ENCODE data around the gene PADI1. TPM values are rescaled to one million over a fixed set of nuclear protein-coding genes. Genes with fewer than 3 reads are reported as not detected.
"Not testable (repeated sequence)": the region's sequence is repeated elsewhere in the genome, so short reads cannot be mapped to it uniquely, and the experiment has no call there.

PADI1 gene
- total RNA-seq, 2 experiments from 2014 or later = not detected

DNA sequence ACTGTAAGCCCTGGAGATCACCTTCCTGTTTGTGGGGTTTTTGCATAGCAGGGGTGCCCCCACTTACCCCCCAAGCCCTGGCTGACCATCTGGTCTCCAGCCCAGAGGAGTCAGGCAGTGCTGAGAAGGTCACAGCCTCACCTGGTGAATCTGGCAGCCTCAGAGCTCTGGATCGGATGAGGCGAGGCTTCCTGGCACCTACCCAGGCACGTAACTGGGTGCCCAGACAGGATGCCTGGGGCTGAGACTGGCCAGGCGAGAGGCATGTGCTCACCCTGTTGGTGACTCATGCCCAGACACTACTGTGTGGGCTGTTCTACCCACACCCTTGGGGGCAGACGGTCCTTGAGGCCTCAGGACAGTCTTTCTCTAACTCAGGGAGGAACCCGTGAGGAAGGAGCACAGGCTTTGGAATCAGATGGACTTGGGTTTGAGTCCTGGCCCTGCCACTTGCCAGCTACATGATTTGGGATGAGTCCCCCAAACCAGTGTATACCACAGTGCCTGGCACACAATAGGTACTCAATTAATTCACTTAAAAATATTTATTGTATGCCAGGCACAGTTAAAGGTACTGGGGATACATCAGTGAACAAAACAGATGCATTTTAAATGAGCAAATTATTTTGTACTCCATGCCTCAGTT is 28.9 kb downstream of the PADI1 start:
- H3K36me3 Mint-ChIP-seq = no peaks in the 10 kb centered on the region
- no peaks in the 10 kb centered on the region for H3K9me3 Mint-ChIP-seq
- H3K27me3 Mint-ChIP-seq = peaks cover 11% of the 10 kb centered on the region

GRCh38 chr1:17234405-17234804 is 29.5 kb downstream of the PADI1 start:
- Mint-ChIP-seq H3K27me3 (peaks cover 11% of the 10 kb centered on the region), H3K4me1 (no peaks in the 10 kb centered on the region), H3K27ac (no peak overlapping the region), H3K4me3 (no peak overlapping the region), H3K9me3 (no peaks in the 10 kb centered on the region), H3K36me3 (no peaks in the 10 kb centered on the region)
- no peak for DNase-seq

More for the DNA sequence above, 28.9 kb downstream of the PADI1 start:
- DNase-seq = no peak
- Mint-ChIP-seq H3K4me1 (no peaks in the 10 kb centered on the region), H3K27ac (no peak overlapping the region), H3K4me3 (no peak overlapping the region)

GRCh38 chr1:17235135-17235885 is 30.4 kb downstream of the PADI1 start:
- Mint-ChIP-seq H3K36me3 (no peaks in the 10 kb centered on the region), H3K27me3 (peaks cover 11% of the 10 kb centered on the region), H3K9me3 (no peaks in the 10 kb centered on the region), H3K4me3 (no peak overlapping the region), H3K27ac (no peak overlapping the region), H3K4me1 (no peaks in the 10 kb centered on the region)
- no peak for DNase-seq

- no peaks in the 10 kb centered on the region for H3K4me1 Mint-ChIP-seq
- DNase-seq = peak; percentile 78
- H3K27ac Mint-ChIP-seq = no peak overlapping the region
- no peak overlapping the region for H3K4me3 Mint-ChIP-seq
- no peaks in the 10 kb centered on the region for H3K9me3 Mint-ChIP-seq
- no peaks in the 10 kb centered on the region for H3K36me3 Mint-ChIP-seq
- H3K27me3 Mint-ChIP-seq = peaks cover 15% of the 10 kb centered on the region
Observed at GRCh38 chr1:17236779-17237560, 32.0 kb downstream of the PADI1 start.

GRCh38 chr1:17237561-17237903 is 32.6 kb downstream of the PADI1 start:
- Mint-ChIP-seq H3K27me3 (peaks cover 11% of the 10 kb centered on the region), H3K9me3 (no peaks in the 10 kb centered on the region), H3K36me3 (no peaks in the 10 kb centered on the region), H3K27ac (no peak overlapping the region), H3K4me1 (no peaks in the 10 kb centered on the region), H3K4me3 (no peak overlapping the region)
- DNase-seq = no peak

- Mint-ChIP-seq H3K27me3 (peaks cover 11% of the 10 kb centered on the region), H3K9me3 (no peaks in the 10 kb centered on the region), H3K27ac (no peak overlapping the region), H3K4me1 (no peaks in the 10 kb centered on the region), H3K4me3 (no peak overlapping the region), H3K36me3 (no peaks in the 10 kb centered on the region)
- DNase-seq = peak; percentile 34
Observed at GRCh38 chr1:17239420-17239819, 34.5 kb downstream of the PADI1 start.

DNA sequence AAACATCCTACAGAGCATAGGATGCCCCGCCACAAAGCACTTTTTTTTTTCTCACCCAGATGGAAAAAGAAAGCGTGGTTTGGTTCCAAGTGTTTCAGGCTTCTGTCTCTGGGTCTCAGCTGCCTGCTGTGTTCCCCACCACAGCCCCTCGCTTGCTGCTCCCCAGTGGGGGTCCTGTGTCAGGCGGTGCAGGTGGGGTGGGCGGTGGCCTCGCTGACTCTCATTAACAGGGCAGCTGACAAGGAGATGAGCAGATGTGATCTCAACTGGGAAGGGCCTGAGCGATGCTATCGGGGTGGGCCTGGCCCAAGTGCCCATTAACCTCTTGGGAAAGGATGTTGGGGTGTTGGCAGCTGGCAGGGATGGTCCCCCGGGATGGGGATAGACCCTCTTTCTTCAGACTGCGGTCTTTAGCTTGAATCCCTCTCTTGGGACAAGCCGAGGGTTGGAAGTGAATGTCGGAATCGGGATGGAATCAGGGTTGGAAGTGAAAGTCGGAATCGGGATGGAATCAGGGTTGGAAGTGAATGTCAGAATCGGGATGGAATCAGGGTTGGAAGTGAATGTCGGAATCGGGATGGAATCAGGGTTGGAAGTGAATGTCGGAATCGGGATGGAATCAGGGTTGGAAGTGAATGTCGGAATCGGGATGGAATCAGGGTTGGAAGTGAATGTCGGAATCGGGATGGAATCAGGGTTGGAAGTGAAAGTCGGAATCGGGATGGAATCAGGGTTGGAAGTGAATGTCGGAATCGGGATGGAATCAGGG is 36.3 kb downstream of the PADI1 start:
- not testable (repeated sequence) for H3K4me3 Mint-ChIP-seq, H3K36me3 Mint-ChIP-seq, DNase-seq, H3K27me3 Mint-ChIP-seq, H3K9me3 Mint-ChIP-seq, H3K27ac Mint-ChIP-seq, H3K4me1 Mint-ChIP-seq

DNA sequence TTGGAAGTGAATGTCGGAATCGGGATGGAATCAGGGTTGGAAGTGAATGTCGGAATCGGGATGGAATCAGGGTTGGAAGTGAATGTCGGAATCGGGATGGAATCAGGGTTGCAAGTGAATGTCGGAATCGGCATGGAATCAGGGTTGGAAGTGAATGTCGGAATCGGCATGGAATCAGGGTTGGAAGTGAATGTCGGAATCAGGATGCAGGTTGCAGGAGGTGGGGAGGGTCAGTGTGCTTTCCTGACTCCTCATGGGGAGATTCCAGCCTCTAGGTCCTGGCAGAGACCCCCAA is 36.8 kb downstream of the PADI1 start:
- DNase-seq, H3K36me3 Mint-ChIP-seq, H3K4me1 Mint-ChIP-seq, H3K4me3 Mint-ChIP-seq, H3K27me3 Mint-ChIP-seq, H3K27ac Mint-ChIP-seq, H3K9me3 Mint-ChIP-seq: not testable (repeated sequence)

DNA sequence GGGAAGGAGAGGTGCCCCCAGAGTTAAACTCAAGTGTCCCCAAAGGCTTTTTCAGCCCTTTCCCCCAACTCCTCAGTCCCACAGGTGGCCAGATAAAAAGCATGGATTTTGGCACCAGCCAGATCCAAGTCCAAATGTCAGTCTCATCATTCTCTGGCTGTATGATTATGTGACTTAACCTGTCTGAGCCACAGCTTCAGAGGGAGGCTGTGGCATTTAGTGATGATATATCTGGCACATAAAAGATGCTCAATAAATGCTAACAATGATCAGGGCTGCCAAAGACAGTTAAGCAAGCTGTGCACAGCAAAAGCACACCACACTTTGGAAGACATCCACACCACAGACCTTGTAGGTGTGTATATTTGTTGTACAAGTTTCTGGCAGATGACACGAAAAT is 38.3 kb downstream of the PADI1 start:
- Mint-ChIP-seq H3K27me3 (peaks cover 4% of the 10 kb centered on the region), H3K27ac (no peak overlapping the region), H3K9me3 (no peaks in the 10 kb centered on the region), H3K4me3 (no peak overlapping the region), H3K4me1 (no peaks in the 10 kb centered on the region), H3K36me3 (no peaks in the 10 kb centered on the region)
- no peak for DNase-seq

- H3K36me3 Mint-ChIP-seq = no peaks in the 10 kb centered on the region
- no peak overlapping the region for H3K27ac Mint-ChIP-seq
- H3K4me3 Mint-ChIP-seq = no peak overlapping the region
- H3K9me3 Mint-ChIP-seq = no peaks in the 10 kb centered on the region
- DNase-seq = no peak
- peaks cover 4% of the 10 kb centered on the region for H3K27me3 Mint-ChIP-seq
- H3K4me1 Mint-ChIP-seq = no peaks in the 10 kb centered on the region
Observed at GRCh38 chr1:17244821-17245740, 40.2 kb downstream of the PADI1 start.

GRCh38 chr1:17245816-17246325 is 40.9 kb downstream of the PADI1 start:
- no peak for DNase-seq
- no peak overlapping the region for H3K27ac Mint-ChIP-seq
- H3K4me1 Mint-ChIP-seq = no peaks in the 10 kb centered on the region
- peaks cover 12% of the 10 kb centered on the region for H3K27me3 Mint-ChIP-seq
- H3K4me3 Mint-ChIP-seq = no peak overlapping the region
- no peaks in the 10 kb centered on the region for H3K36me3 Mint-ChIP-seq
- H3K9me3 Mint-ChIP-seq = no peaks in the 10 kb centered on the region

DNA sequence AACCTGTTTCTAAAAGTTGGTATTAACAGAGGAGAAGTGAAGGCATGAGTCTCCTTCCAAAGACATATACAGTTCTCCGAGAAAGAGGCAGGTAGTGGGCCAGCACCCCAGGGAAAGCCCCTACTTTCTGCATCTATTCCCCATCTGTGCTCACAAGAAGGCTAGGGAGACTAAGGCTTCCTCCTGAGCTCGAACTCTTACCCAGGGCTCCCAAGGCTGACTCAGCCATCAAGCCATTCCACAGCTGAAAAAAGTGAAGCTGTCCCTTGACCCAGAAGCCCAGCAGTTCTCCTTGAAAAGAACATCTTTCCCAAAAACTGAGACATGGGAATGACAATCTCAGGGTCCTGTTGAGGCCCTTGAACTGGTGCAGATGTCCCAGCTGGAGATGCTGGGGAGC is 42.0 kb downstream of the PADI1 start:
- Mint-ChIP-seq H3K4me3 (no peak overlapping the region), H3K36me3 (no peaks in the 10 kb centered on the region), H3K27me3 (peaks cover 11% of the 10 kb centered on the region), H3K27ac (no peak overlapping the region), H3K4me1 (no peaks in the 10 kb centered on the region), H3K9me3 (no peaks in the 10 kb centered on the region)
- no peak for DNase-seq

DNA sequence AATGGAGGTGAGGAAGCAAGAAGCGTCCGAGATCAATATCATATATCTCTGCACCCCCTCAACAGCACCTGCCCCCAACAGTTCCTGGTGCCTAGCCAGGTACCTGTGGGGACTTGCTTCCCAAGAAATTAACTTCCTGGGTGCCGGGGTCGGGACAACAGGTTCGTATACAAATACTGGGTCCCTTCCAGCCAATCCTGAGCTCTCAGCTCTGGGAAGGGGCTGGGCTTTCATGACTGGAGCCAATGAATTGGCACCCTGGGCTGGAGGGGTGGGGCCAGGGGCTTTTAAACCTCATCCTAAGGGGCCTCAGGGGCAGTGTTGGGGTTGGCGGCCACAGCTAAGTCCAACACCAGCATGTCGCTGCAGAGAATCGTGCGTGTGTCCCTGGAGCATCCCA is 43.9 kb downstream of the PADI1 start, which contains the start of gene PADI3:
Gene PADI3 (plus strand): TSS at position 318 of the 400 bp plus-strand sequence. CDS start 40 bp downstream, at position 358.
- Mint-ChIP-seq H3K36me3 (no peaks in the 10 kb centered on the region), H3K9me3 (no peaks in the 10 kb centered on the region), H3K27ac (no peak within 1 kb of the TSS), H3K4me1 (no peaks in the 10 kb centered on the region), H3K4me3 (no peak within 1 kb of the TSS), H3K27me3 (peaks cover 11% of the 10 kb centered on the region)
- no peak for DNase-seq

- H3K27ac Mint-ChIP-seq = no peak overlapping the region
- H3K4me3 Mint-ChIP-seq = no peak overlapping the region
- peaks cover 11% of the 10 kb centered on the region for H3K27me3 Mint-ChIP-seq
- no peaks in the 10 kb centered on the region for H3K36me3 Mint-ChIP-seq
- no peaks in the 10 kb centered on the region for H3K9me3 Mint-ChIP-seq
- no peaks in the 10 kb centered on the region for H3K4me1 Mint-ChIP-seq
- DNase-seq = no peak
Observed at GRCh38 chr1:17250601-17251000, 45.7 kb downstream of the PADI1 start.
